Measurements from ENCODE around the gene ABHD17A.
"Not testable (repeated sequence)": the region's sequence is repeated elsewhere in the genome, so short reads cannot be mapped to it uniquely, and the experiment has no call there.

The ABHD17A gene

DNA sequence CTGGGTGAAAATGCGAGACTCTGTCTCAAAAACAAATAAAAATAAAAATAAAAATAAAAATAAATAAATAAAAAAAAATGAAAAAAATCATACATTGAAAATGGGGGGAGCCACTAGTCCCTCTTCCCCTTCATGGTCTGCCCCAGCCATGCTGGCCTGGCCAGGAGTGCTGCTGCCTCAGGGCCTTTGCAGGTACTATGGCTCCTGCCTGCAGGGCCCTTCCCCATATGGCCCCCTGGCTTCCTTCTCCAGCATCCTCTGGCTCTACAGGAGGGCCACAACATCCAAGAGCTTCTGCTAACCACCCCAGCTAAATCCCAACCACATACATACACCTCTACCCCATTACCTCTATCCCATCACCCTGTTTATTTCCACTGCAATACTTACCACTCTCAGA, 4.6 kb upstream of the ABHD17A start:
- Histone ChIP-seq H3K27me3 (replicated peaks) (no peaks in the 10 kb centered on the region), H3K4me3 (ENCODE audit: low read depth, low read length) (no peak overlapping the region), H3K36me3 (replicated peaks) (no peaks in the 10 kb centered on the region), H3K27ac (no peak overlapping the region)
- TF ChIP-seq, protein P1, sequence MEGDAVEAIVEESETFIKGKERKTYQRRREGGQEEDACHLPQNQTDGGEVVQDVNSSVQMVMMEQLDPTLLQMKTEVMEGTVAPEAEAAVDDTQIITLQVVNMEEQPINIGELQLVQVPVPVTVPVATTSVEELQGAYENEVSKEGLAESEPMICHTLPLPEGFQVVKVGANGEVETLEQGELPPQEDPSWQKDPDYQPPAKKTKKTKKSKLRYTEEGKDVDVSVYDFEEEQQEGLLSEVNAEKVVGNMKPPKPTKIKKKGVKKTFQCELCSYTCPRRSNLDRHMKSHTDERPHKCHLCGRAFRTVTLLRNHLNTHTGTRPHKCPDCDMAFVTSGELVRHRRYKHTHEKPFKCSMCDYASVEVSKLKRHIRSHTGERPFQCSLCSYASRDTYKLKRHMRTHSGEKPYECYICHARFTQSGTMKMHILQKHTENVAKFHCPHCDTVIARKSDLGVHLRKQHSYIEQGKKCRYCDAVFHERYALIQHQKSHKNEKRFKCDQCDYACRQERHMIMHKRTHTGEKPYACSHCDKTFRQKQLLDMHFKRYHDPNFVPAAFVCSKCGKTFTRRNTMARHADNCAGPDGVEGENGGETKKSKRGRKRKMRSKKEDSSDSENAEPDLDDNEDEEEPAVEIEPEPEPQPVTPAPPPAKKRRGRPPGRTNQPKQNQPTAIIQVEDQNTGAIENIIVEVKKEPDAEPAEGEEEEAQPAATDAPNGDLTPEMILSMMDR (IDR thresholded peaks at IDR 0.05; ENCODE audit: low read depth, low read length, missing control alignments): no peak
- in situ Hi-C loops (cut with HindIII; ENCODE audit: low pct_ligation_motif_present, low sequenced_read_pairs): no loop called here
- no peak for DNase-seq

DNA sequence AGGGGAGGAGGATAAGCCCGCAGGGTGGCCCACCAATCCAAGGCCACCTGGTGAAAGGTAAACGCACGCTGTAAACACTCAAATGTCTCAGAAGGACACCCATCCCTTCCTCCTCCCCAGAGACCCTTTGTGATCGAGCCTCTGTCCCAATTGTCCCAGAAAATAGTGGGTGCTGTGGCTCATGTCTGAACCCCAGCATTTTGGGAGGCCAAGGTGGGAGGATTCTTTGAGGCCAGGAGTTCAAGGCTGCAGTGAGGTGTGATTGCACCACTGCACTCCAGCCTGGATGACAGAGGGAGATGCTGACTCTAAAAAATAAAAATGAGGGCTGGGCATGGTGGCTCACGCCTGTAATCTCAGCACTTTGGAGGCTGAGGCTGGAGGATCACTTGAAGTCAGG, 3.1 kb upstream of the ABHD17A start:
- no peaks in the 10 kb centered on the region for H3K27me3 ChIP-seq (replicated peaks)
- no peak overlapping the region for H3K27ac ChIP-seq
- TF ChIP-seq, protein P1 (IDR thresholded peaks at IDR 0.05; ENCODE audit: low read depth, low read length, missing control alignments): no peak
- in situ Hi-C loops (cut with HindIII; ENCODE audit: low pct_ligation_motif_present, low sequenced_read_pairs): no loop called here
- DNase-seq: no peak
- no peaks in the 10 kb centered on the region for H3K36me3 ChIP-seq (replicated peaks)
- no peak overlapping the region for H3K4me3 ChIP-seq (ENCODE audit: low read depth, low read length)

DNA sequence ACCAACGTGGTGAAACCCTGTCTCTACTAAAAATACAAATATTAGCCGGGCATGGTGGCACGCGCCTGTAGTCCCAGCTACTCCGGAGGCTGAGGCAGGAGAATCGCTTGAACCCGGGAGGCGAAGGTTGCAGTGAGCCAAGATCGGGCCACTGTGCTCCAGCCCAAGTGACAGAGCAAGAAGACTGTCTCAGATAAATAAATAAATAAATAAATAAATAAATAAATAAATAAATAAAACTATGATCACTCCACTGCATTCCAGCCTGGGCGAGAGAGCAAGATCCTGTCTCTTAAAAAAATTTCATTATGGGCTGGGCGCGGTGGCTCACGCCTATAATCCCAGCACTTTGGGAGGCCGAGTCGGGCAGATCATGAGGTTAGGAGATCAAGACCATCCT, 1.1 kb upstream of the ABHD17A start:
- H3K27ac ChIP-seq; DNase-seq; H3K4me3 ChIP-seq (ENCODE audit: low read depth, low read length); in situ Hi-C loops (cut with HindIII; ENCODE audit: low pct_ligation_motif_present, low sequenced_read_pairs); H3K36me3 ChIP-seq (replicated peaks); H3K27me3 ChIP-seq (replicated peaks): not testable (repeated sequence)

DNA sequence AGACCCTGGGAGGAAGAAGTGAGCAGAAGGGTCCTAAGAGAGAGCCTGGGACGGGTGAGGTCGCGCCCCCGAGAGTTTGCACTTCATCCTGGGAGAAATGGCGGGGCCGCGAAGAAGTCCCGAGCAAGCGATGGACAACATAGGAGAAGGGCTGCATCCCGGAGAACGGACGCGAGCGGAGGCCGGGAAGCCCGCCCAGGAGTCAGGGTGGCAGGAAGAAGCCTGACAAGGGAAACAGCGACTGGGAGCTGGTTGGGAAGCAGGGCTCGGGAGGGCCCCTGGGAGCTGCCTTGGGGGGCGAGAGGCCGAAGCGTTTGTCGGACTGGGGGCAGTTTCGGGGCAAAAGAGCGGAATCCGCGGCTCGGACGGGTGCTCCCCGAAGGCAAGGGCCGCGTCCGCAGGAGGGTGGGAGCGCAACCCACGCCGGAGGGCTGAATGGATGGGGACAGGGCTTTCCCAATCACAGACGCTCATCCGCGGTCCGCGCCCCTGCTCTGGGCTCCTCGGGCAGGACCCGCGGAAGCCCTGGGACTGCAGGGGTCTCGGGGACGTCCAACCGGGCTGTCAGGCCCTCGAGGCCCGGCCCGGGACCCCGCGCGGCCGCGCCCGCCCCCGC, 469 bp downstream of the ABHD17A start:
- DNase-seq: no peak
- Histone ChIP-seq H3K27ac (peak overlapping the region; percentile 49), H3K4me3 (ENCODE audit: low read depth, low read length) (peak overlapping the region; percentile 92), H3K27me3 (replicated peaks) (no peaks in the 10 kb centered on the region), H3K36me3 (replicated peaks) (no peaks in the 10 kb centered on the region)
- in situ Hi-C loops (cut with HindIII; ENCODE audit: low pct_ligation_motif_present, low sequenced_read_pairs): no loop called here
- TF ChIP-seq, protein P1 (IDR thresholded peaks at IDR 0.05; ENCODE audit: low read depth, low read length, missing control alignments): no peak

DNA sequence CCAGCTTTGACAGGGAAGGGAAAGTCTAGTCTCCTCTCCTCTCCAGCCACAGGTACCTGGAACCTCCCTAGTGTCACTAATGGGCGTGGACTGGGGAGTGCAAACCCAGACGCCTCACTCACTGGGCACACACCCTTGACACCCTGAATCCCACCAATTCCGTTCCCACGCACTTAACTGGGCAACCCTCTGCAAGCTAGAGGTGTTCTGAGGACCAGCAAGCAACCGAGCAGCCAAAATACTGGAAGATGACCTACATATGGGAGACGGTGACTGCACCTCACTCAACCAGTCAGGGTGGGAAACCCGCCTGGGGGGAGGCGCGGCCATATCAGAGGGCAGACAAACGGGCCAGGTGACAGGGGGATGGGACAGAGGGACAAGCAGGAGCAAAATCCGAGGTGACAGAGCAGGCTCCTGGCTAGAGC, 991 bp downstream of the ABHD17A start:
- H3K36me3 ChIP-seq (replicated peaks): no peaks in the 10 kb centered on the region
- TF ChIP-seq, protein P1 (IDR thresholded peaks at IDR 0.05; ENCODE audit: low read depth, low read length, missing control alignments): no peak
- no peaks in the 10 kb centered on the region for H3K27me3 ChIP-seq (replicated peaks)
- in situ Hi-C loops (cut with HindIII; ENCODE audit: low pct_ligation_motif_present, low sequenced_read_pairs): no loop called here
- DNase-seq: no peak
- peak overlapping the region; percentile 92 for H3K4me3 ChIP-seq (ENCODE audit: low read depth, low read length)
- no peak overlapping the region for H3K27ac ChIP-seq

DNA sequence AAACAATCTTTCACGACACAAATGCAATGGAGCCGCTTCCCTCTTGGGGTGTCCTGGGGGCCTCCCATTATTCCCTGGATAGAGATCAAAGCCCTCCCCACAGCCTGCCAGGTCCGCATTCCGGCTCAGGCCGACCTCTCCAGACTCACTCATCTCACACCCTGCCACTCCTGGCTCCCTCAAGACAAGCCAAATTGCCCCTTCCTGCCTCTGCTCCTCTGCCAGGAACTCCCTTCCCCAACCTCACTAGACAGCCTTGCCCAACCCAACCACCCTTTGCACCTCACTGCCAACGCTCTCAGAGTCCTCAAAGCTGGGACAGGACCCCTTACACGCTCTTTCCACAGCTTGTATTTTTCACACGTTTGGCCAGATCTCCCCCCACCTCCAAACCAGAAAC, 1.5 kb downstream of the ABHD17A start:
- H3K27ac ChIP-seq: no peak overlapping the region
- no peaks in the 10 kb centered on the region for H3K27me3 ChIP-seq (replicated peaks)
- TF ChIP-seq, protein P1 (IDR thresholded peaks at IDR 0.05; ENCODE audit: low read depth, low read length, missing control alignments): no peak
- no peaks in the 10 kb centered on the region for H3K36me3 ChIP-seq (replicated peaks)
- in situ Hi-C loops (cut with HindIII; ENCODE audit: low pct_ligation_motif_present, low sequenced_read_pairs): no loop called here
- DNase-seq: no peak
- peak overlapping the region; percentile 92 for H3K4me3 ChIP-seq (ENCODE audit: low read depth, low read length)

All from brain microvascular endothelial cell (primary cell).